Smooth muscle cell (in vitro differentiated cells): Measurements from ENCODE around the gene UBE2J1. TPM values are rescaled to one million over a fixed set of nuclear protein-coding genes. Genes with fewer than 3 reads are reported as not detected.

ENCODE experiments used
- DNase-seq: peaks from one replicate; lab custom pipeline; 2025; ENCODE audit not compliant: unreplicated experiment; lab: John Stamatoyannopoulos, UW
- H2AFZ ChIP-seq: fragments of 200-600 bp; sonication (generic); 2 replicates; pipeline ENCODE4 v1.6.0; 2016; ENCODE audit warnings: antibody characterized with exemption, low read depth, mild to moderate bottlenecking
- H3F3A ChIP-seq: fragments of 200-600 bp; sonication (generic); 2 replicates; pipeline ENCODE4 v1.6.0; 2017; ENCODE audit warnings: antibody characterized with exemption, low read depth
- H3K27ac ChIP-seq: fragments of 200-600 bp; sonication (generic); 2 replicates; pipeline ENCODE4 v1.5.1; 2016; ENCODE audit warnings: low read depth, mild to moderate bottlenecking
- H3K27me3 ChIP-seq: fragments of 200-600 bp; sonication (generic); 2 replicates; pipeline ENCODE4 v1.6.1; 2016; ENCODE audit warnings: low read depth, mild to moderate bottlenecking
- H3K36me3 ChIP-seq: fragments of 200-600 bp; sonication (generic); 2 replicates; pipeline ENCODE4 v1.5.1; 2016; ENCODE audit warnings: low read depth
- H3K4me1 ChIP-seq: fragments of 200-600 bp; sonication (generic); 2 replicates; pipeline ENCODE4 v1.5.1; 2016; ENCODE audit warnings: low read depth
- H3K4me2 ChIP-seq: fragments of 200-600 bp; sonication (generic); 2 replicates; pipeline ENCODE4 v1.6.0; 2016; ENCODE audit warnings: mild to moderate bottlenecking
- H3K4me3 ChIP-seq: fragments of 200-600 bp; sonication (generic); 2 replicates; pipeline ENCODE4 v1.5.1; 2016; ENCODE audit warnings: mild to moderate bottlenecking
- H3K79me2 ChIP-seq: fragments of 200-600 bp; sonication (generic); 2 replicates; pipeline ENCODE4 v1.6.0; 2016; ENCODE audit warnings: low read depth, mild to moderate bottlenecking
- H3K9ac ChIP-seq: fragments of 200-600 bp; sonication (generic); 2 replicates; pipeline ENCODE4 v1.6.0; 2016; ENCODE audit warnings: low read depth
- H3K9me3 ChIP-seq: fragments of 200-600 bp; sonication (generic); replicated peaks from 2 replicates; pipeline ENCODE4 v1.5.1; 2016; ENCODE audit warnings: low read depth
- H4K20me1 ChIP-seq: fragments of 200-600 bp; sonication (generic); 2 replicates; pipeline ENCODE4 v1.6.0; 2016; ENCODE audit warnings: low read depth
- WGBS: methylation state at CpG from one replicate; pipeline ENCODE4 v1.1.7; 2016; ENCODE audit warnings: low lambda C conversion rate; 5-methylcytosine and 5-hydroxymethylcytosine counted together
- polyA plus RNA-seq: library from polyadenylated mRNA; unstranded; fragments of >200 nt; fragmentation: Nextera tagmentation; extraction: Ambion mirVana; gene quantifications from 2 replicates; pipeline ENCODE4 v1.2.1, GENCODE V29; 2016
- total RNA-seq: library from RNA; depleted of rRNA; stranded (reverse); fragments of >200 nt; gene quantifications from 2 replicates; pipeline ENCODE4 v1.2.3, GENCODE V29; 2014
- TF ChIP-seq, protein P1 (sequence below): fragments of 200-600 bp; sonication (generic); IDR thresholded peaks from 2 replicates; pipeline ENCODE4 v1.5.1; 2017; ENCODE audit warnings: borderline replicate concordance, mild to moderate bottlenecking, antibody characterized with exemption; ENCODE audit not compliant: insufficient read depth, poor library complexity, severe bottlenecking

UBE2J1 gene
- total and polyA plus RNA-seq, 2 experiments from 2014 or later = 65.7 to 130 TPM

DNA sequence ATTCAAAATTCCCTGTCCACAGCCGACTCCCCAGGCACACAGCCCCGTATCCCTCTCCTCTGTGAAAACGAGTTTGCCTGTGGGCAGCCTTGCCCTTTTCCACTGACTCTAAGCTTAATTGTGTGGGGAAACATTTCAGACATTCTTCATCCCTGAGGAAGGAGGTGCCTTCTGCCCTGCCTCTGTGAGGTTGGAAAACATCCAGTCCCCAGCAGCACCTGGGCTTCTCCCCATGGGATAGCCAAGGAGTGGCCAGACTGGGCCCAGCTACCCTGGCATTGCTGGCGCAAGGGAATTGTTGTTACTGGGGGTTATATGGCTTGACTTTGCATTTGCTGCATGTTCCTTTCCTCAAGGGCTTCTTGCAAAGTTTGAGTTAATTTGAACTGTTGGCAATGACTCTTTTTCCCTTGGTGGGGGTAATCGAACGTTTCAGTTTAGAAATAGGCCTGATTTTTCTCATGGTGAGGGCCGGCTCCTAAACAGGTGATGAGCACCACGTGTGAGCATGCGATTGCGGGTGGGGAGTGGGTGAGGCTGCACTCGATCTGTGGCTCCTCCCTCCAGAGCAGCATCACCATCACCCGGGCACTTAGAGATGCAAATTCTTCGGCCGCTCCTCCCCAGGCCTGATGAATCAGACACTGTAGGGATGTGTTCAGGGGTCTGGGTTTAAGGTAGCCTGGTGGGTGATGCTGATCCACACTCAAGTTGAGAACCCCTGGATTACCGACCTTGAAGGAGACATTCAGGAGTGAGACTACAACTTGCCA lies 67.4 kb downstream of the UBE2J1 start:
- 80% methylated on average over 15 of the region's 15 CpGs for WGBS
- Histone ChIP-seq H3K4me2 (no peak overlapping the region), H3K4me1 (no peaks in the 10 kb centered on the region), H3K79me2 (no peaks in the 10 kb centered on the region), H3K9ac (no peak overlapping the region), H3K9me3 (no peaks in the 10 kb centered on the region), H3K4me3 (no peak overlapping the region), H3F3A (no peaks in the 10 kb centered on the region), H4K20me1 (no peaks in the 10 kb centered on the region), H3K36me3 (no peaks in the 10 kb centered on the region), H3K27me3 (peaks cover 8% of the 10 kb centered on the region), H3K27ac (no peak overlapping the region), H2AFZ (no peak overlapping the region)
- TF ChIP-seq, protein P1, sequence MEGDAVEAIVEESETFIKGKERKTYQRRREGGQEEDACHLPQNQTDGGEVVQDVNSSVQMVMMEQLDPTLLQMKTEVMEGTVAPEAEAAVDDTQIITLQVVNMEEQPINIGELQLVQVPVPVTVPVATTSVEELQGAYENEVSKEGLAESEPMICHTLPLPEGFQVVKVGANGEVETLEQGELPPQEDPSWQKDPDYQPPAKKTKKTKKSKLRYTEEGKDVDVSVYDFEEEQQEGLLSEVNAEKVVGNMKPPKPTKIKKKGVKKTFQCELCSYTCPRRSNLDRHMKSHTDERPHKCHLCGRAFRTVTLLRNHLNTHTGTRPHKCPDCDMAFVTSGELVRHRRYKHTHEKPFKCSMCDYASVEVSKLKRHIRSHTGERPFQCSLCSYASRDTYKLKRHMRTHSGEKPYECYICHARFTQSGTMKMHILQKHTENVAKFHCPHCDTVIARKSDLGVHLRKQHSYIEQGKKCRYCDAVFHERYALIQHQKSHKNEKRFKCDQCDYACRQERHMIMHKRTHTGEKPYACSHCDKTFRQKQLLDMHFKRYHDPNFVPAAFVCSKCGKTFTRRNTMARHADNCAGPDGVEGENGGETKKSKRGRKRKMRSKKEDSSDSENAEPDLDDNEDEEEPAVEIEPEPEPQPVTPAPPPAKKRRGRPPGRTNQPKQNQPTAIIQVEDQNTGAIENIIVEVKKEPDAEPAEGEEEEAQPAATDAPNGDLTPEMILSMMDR = no peak
- no peak for DNase-seq

GRCh38 chr6:89284081-89284480 lies 68.4 kb downstream of the UBE2J1 start:
- DNase-seq = no peak
- H3K36me3 ChIP-seq = no peaks in the 10 kb centered on the region
- no peak overlapping the region for H3K27ac ChIP-seq
- H3K9me3 ChIP-seq = no peaks in the 10 kb centered on the region
- H4K20me1 ChIP-seq = no peaks in the 10 kb centered on the region
- no peak overlapping the region for H3K4me3 ChIP-seq
- no peaks in the 10 kb centered on the region for H3F3A ChIP-seq
- no peak overlapping the region for H2AFZ ChIP-seq
- WGBS = 92% methylated on average over 3 of the region's 3 CpGs
- no peaks in the 10 kb centered on the region for H3K79me2 ChIP-seq
- TF ChIP-seq, protein P1 = no peak
- H3K27me3 ChIP-seq = peaks cover 8% of the 10 kb centered on the region
- H3K9ac ChIP-seq = no peak overlapping the region
- H3K4me1 ChIP-seq = no peaks in the 10 kb centered on the region
- no peak overlapping the region for H3K4me2 ChIP-seq

GRCh38 chr6:89282749-89283148 lies 69.8 kb downstream of the UBE2J1 start:
- no peak for DNase-seq
- Histone ChIP-seq H2AFZ (no peak overlapping the region), H3K79me2 (no peaks in the 10 kb centered on the region), H3K27ac (no peak overlapping the region), H3F3A (no peaks in the 10 kb centered on the region), H3K9ac (no peak overlapping the region), H3K27me3 (peaks cover 2% of the 10 kb centered on the region), H3K4me3 (no peak overlapping the region), H4K20me1 (no peaks in the 10 kb centered on the region), H3K4me2 (no peak overlapping the region), H3K36me3 (no peaks in the 10 kb centered on the region), H3K9me3 (no peaks in the 10 kb centered on the region), H3K4me1 (no peaks in the 10 kb centered on the region)
- TF ChIP-seq, protein P1 = no peak
- 94% methylated on average over 9 of the region's 9 CpGs for WGBS

- Histone ChIP-seq H3K9ac (no peak overlapping the region), H4K20me1 (no peaks in the 10 kb centered on the region), H2AFZ (no peak overlapping the region), H3K4me1 (no peaks in the 10 kb centered on the region), H3K4me3 (no peak overlapping the region), H3K9me3 (no peaks in the 10 kb centered on the region), H3K79me2 (no peaks in the 10 kb centered on the region), H3K4me2 (no peak overlapping the region), H3K27me3 (no peaks in the 10 kb centered on the region), H3K27ac (no peak overlapping the region), H3F3A (no peaks in the 10 kb centered on the region), H3K36me3 (no peaks in the 10 kb centered on the region)
- TF ChIP-seq, protein P1 = peak; percentile 37
- WGBS = 55% methylated on average over 10 of the region's 10 CpGs
- no peak for DNase-seq
These were observed 70.7 kb downstream of the UBE2J1 start for GRCh38 chr6:89281779-89282246.
